GM12801 (cell line): ENCODE data around the gene MLYCD.

Experiments
- CTCF ChIP-seq: IDR thresholded peaks from one replicate; pipeline ENCODE4 v1.5.1; 2011; ENCODE audit warnings: control low read depth; ENCODE audit not compliant: insufficient read length; ENCODE audit errors: extremely low read depth

MLYCD gene

GRCh38 chr16:83925095-83925905, 26.4 kb downstream of the MLYCD start:
- TF ChIP-seq CTCF: no peak

- TF ChIP-seq CTCF: no peak
Measured at GRCh38 chr16:83925957-83926725, 27.2 kb downstream of the MLYCD start.

- no peak for TF ChIP-seq CTCF
Measured at GRCh38 chr16:83926726-83927397, 27.9 kb downstream of the MLYCD start.

DNA sequence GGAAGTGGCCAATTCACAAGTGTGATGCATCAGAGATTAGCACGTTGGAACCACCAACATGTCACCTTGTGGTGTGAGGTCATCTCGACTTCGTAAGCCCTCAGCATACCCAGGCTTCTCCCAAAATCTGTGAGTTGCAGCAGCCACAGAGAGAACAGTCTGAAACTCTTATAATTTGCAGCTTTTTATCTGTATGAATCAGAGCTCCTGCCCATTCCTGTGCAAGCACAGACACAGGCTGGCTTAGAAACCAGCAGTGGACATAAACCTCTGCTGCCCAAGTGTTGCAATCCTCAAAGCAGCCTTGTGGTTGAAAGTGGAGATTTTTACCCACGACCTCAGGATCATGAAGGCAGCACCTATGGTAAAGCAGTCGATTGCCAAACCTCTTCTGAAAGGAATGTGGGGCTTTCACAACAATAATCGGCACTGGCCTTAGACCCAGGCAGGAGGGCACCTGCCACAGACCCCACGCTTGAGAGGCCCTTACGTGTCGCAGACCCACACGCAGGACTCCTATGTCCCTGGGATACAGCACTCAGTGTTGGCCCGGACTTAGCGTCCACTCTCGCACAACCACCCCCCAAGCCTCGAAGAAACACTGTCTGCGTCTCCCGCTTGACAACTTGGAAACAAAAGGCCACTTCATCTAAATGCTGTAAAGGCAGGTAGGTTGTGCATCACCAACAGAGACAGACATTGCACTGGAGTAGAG, 29.6 kb downstream of the MLYCD start:
- no peak for TF ChIP-seq CTCF

GRCh38 chr16:83929811-83930555, 31.1 kb downstream of the MLYCD start:
- TF ChIP-seq CTCF: no peak

GRCh38 chr16:83930730-83931500, 32.0 kb downstream of the MLYCD start:
- no peak for TF ChIP-seq CTCF
